ENCODE measurements around the gene TSPO.
A peak's percentile ranks its signal among the peaks of the same experiment; 100 is the strongest.
"Not testable (repeated sequence)": the region's sequence is repeated elsewhere in the genome, so short reads cannot be mapped to it uniquely, and the experiment has no call there.

The TSPO gene

GRCh38 chr22:43151251-43152002 is at the start of gene TSPO:
Gene TSPO, plus strand, starts transcription at chr22:43151559. Its CDS starts 7,680 bp downstream, at chr22:43159239.
- peak; percentile 27; the same call in 1 of the 2 replicates for TF ChIP-seq CTCF (IDR thresholded peaks at IDR 0.05; ENCODE audit: control insufficient read depth, extremely low read depth, insufficient read depth)
- H3K4me3 ChIP-seq (ENCODE audit: low read depth, low read length), result peak within 1 kb of the TSS; percentile 52
- no peak for DNase-seq (ENCODE audit: low read depth)

GRCh38 chr22:43104056-43104625 is 47.2 kb upstream of the TSPO start:
- not testable (repeated sequence) for DNase-seq (ENCODE audit: low read depth); H3K4me3 ChIP-seq (ENCODE audit: low read depth, low read length)

- H3K4me3 ChIP-seq (ENCODE audit: low read depth, low read length); DNase-seq (ENCODE audit: low read depth): not testable (repeated sequence)
Measured at GRCh38 chr22:43104950-43105349, 46.4 kb upstream of the TSPO start.

GRCh38 chr22:43106302-43106701 is 45.1 kb upstream of the TSPO start:
- DNase-seq (ENCODE audit: low read depth), result no peak
- TF ChIP-seq CTCF (IDR thresholded peaks at IDR 0.05; ENCODE audit: control insufficient read depth, extremely low read depth, insufficient read depth), result no peak

GRCh38 chr22:43109511-43109910 is 41.8 kb upstream of the TSPO start:
- DNase-seq (ENCODE audit: low read depth), result no peak
- H3K4me3 ChIP-seq (ENCODE audit: low read depth, low read length), result no peak overlapping the region
- TF ChIP-seq CTCF (IDR thresholded peaks at IDR 0.05; ENCODE audit: control insufficient read depth, extremely low read depth, insufficient read depth), result no peak

More at GRCh38 chr22:43106302-43106701, 45.1 kb upstream of the TSPO start:
- H3K4me3 ChIP-seq (ENCODE audit: low read depth, low read length), result no peak overlapping the region

GRCh38 chr22:43109921-43110443 is 41.4 kb upstream of the TSPO start:
- no peak for DNase-seq (ENCODE audit: low read depth)
- TF ChIP-seq CTCF (IDR thresholded peaks at IDR 0.05; ENCODE audit: control insufficient read depth, extremely low read depth, insufficient read depth), result no peak
- H3K4me3 ChIP-seq (ENCODE audit: low read depth, low read length), result peak overlapping the region; percentile 81

- peak within 1 kb of the TSS; percentile 81 for H3K4me3 ChIP-seq (ENCODE audit: low read depth, low read length)
- DNase-seq (ENCODE audit: low read depth), result peak; percentile 22
- TF ChIP-seq CTCF (IDR thresholded peaks at IDR 0.05; ENCODE audit: control insufficient read depth, extremely low read depth, insufficient read depth), result peak; percentile 30
Measured at GRCh38 chr22:43110444-43110926, 40.9 kb upstream of the TSPO start, which contains the start of gene BIK. Gene BIK, plus strand, starts transcription at chr22:43110750. Its CDS starts 13,273 bp downstream, at chr22:43124023.

All from LNCaP clone FGC (cell line).